GM12878 (cell line): ENCODE measurements around the gene BCKDHB. TPM values are rescaled to one million over a fixed set of nuclear protein-coding genes. Genes with fewer than 3 reads are reported as not detected.
A peak's percentile ranks its signal among the peaks of the same experiment; 100 is the strongest.

Experiments used
- ATAC-seq: fragments of 200-7000 bp; cut with Tn5 transposase; 3 replicates; pipeline ENCODE4 v1.9.1; 2020; ENCODE audit warnings: mild to moderate bottlenecking, moderate library complexity
- BruUV-seq: library from RNA; stranded (reverse); fragments of 400-500 nt; replicated peaks from 2 replicates; lab custom pipeline; 2021; lab: Mats Ljungman, UMichigan
- CTCF ChIA-PET: fragments of 300-600 bp; sonication (Branson Sonifier 250); formaldehyde crosslinking; extraction: SDS; loops from one replicate; lab custom pipeline; 2021; ENCODE audit warnings: inconsistent platforms; lab: Yijun Ruan, JAX
- POLR2A ChIA-PET: fragments of 350-600 bp; formaldehyde crosslinking; extraction: SDS; loops from one replicate; lab custom pipeline; 2021; ENCODE audit warnings: inconsistent platforms; lab: Charles Lee
- RAD21 ChIA-PET: fragments of 300-600 bp; sonication (Branson Sonifier 250); formaldehyde crosslinking; loops from one replicate; lab custom pipeline; 2023; ENCODE audit warnings: antibody characterized with exemption; ENCODE audit not compliant: unreplicated experiment; lab: Charles Lee
- SMC1A ChIA-PET: fragments of 300-600 bp; sonication (Branson Sonifier 250); formaldehyde crosslinking; loops from one replicate; lab custom pipeline; 2023; ENCODE audit not compliant: unreplicated experiment, uncharacterized antibody; lab: Charles Lee
- DNase-seq: peaks from one replicate; pipeline ENCODE4 v3.0.0-alpha.2; 2011; ENCODE audit warnings: low read depth, low spot score
- FAIRE-seq: peaks from 3 replicates; lab custom pipeline; 2011; peaks lifted over from hg19 to GRCh38; lab: Jason Lieb, UNC
- H2AFZ ChIP-seq: 2 replicates; pipeline ENCODE4 v1.6.0; 2011; ENCODE audit warnings: low read depth, low read length, control low read depth; ENCODE audit not compliant: control insufficient read depth
- H3K27ac ChIP-seq: 2 replicates; pipeline ENCODE4 v1.5.1; 2011; ENCODE audit warnings: control low read depth; ENCODE audit not compliant: control insufficient read depth, insufficient read depth
- H3K27me3 ChIP-seq, 2 experiments: replicated peaks in 1 of 2; 2 replicates each; pipeline versions ENCODE4 v1.6.0 to v1.6.1; 2011; ENCODE audit warnings: low read length in 1 of 2; ENCODE audit not compliant: control insufficient read depth in 2 of 2, insufficient read depth in 2 of 2
- H3K36me3 ChIP-seq, 2 experiments: 2 replicates each; pipeline ENCODE4 v1.5.1; 2011; ENCODE audit warnings: low read length in 1 of 2; ENCODE audit not compliant: control insufficient read depth in 2 of 2, insufficient read depth in 2 of 2
- H3K4me1 ChIP-seq: 2 replicates; pipeline ENCODE4 v1.6.1; 2011; ENCODE audit warnings: mild to moderate bottlenecking, low read length, moderate library complexity, mixed read lengths; ENCODE audit not compliant: control insufficient read depth, insufficient read depth
- H3K4me2 ChIP-seq: 2 replicates; pipeline ENCODE4 v1.6.0; 2011; ENCODE audit warnings: control low read depth; ENCODE audit not compliant: control insufficient read depth, insufficient read depth
- H3K4me3 ChIP-seq: fragments of 200-600 bp; sonication (generic); 2 replicates; pipeline ENCODE4 v1.5.1; 2016
- H3K79me2 ChIP-seq: 2 replicates; pipeline ENCODE4 v1.6.0; 2011; ENCODE audit warnings: low read length; ENCODE audit not compliant: control insufficient read depth, insufficient read depth
- H3K9ac ChIP-seq: 2 replicates; pipeline ENCODE4 v1.8.0; 2011; ENCODE audit warnings: low read length, control low read depth, mixed read lengths; ENCODE audit not compliant: control insufficient read depth, insufficient read depth
- H3K9me3 ChIP-seq: replicated peaks from 3 replicates; pipeline ENCODE4 v1.5.1; 2011; ENCODE audit warnings: mild to moderate bottlenecking, low read length; ENCODE audit not compliant: control insufficient read depth, insufficient read depth
- H4K20me1 ChIP-seq: 2 replicates; pipeline ENCODE4 v1.6.0; 2011; ENCODE audit not compliant: control insufficient read depth, insufficient read depth
- CHD4 ChIP-seq: fragments of 200-600 bp; sonication (generic); IDR thresholded peaks from 2 replicates; pipeline ENCODE4 v1.6.1; 2016; ENCODE audit warnings: mild to moderate bottlenecking
- MEF2B ChIP-seq: fragments of 450-650 bp; IDR thresholded peaks from 2 replicates; pipeline ENCODE4 v1.6.1; 2018; ENCODE audit warnings: mild to moderate bottlenecking, moderate library complexity; ENCODE audit not compliant: partially characterized antibody, poor library complexity, severe bottlenecking
- RUNX3 ChIP-seq: IDR thresholded peaks from 2 replicates; pipeline ENCODE4 v1.6.1; 2012; ENCODE audit warnings: low read length, inconsistent platforms
- SIX5 ChIP-seq: IDR thresholded peaks from 2 replicates; pipeline ENCODE4 v1.6.1; 2011; ENCODE audit warnings: mild to moderate bottlenecking, low read depth, low read length, moderate library complexity; ENCODE audit not compliant: severe bottlenecking
- WGBS: methylation state at CpG from one replicate; pipeline ENCODE4 v1.1.6; 2016; ENCODE audit warnings: low lambda C conversion rate; ENCODE audit not compliant: insufficient replicate concordance, insufficient coverage; ENCODE audit errors: missing lambda C conversion rate; 5-methylcytosine and 5-hydroxymethylcytosine counted together
- in situ Hi-C: fragments of 300-500 bp; cut with MboI; formaldehyde crosslinking; loops from 9 replicates; pipeline ENCODE4 v1.14.3; 2018; ENCODE audit warnings: mixed read lengths
- intact Hi-C: fragments of 100-400 bp; cut with micrococcal nuclease; formaldehyde crosslinking; loops from one replicate; pipeline ENCODE4 v1.14.2; 2022; ENCODE audit not compliant: unreplicated experiment
- polyA plus RNA-seq, 11 experiments: library from polyadenylated mRNA; depleted of rRNA in 4 of 11; unstranded in 6 of 11; stranded (reverse) in 5 of 11; fragments of >200 nt; fragmentation: Nextera tagmentation in 4 of 11; fragmentation: Illumina TruSeq in 1 of 11; extraction: Ambion mirVana in 4 of 11; extraction: Trizol in 1 of 11; gene quantifications; 1 replicate in 1 of 11; 2 replicates in 10 of 11; pipeline versions ENCODE4 v1.2.1 to v1.2.3, GENCODE V29; 2011 to 2016; ENCODE audit warnings: inconsistent platforms in 2 of 11, missing spikeins in 2 of 11, low read depth in 1 of 11
- total RNA-seq, 4 experiments: library from RNA; depleted of rRNA in 3 of 4; stranded (reverse); fragments of >200 nt in 3 of 4; fragmentation: Illumina TruSeq in 1 of 4; extraction: Trizol in 1 of 4; gene quantifications; 2 replicates each; pipeline versions ENCODE4 v1.2.1 to v1.2.3, GENCODE V29; 2013 to 2021

The BCKDHB gene
- total and polyA plus RNA-seq, 10 of the 15 experiments (the other 5 are each of a cell fraction or from before 2014, with no cell fraction given) = 12.9 to 57.1 (median 25.3) TPM

- TF ChIP-seq RUNX3 (peak; percentile 64), MEF2B (no peak)
- WGBS = 78% methylated on average over 3 of the region's 3 CpGs
- DNase-seq (no peak), ATAC-seq (peak; percentile 35; the same call in 2 of the 3 replicates), FAIRE-seq (no peak)
- H3K9ac ChIP-seq = no peak overlapping the region
- H4K20me1 ChIP-seq = no peaks in the 10 kb centered on the region
- BruUV-seq = no TSS peak
- H3K36me3 ChIP-seq = no peaks in the 10 kb centered on the region
- intact Hi-C loops = no loop called here
- no peak overlapping the region for H2AFZ ChIP-seq
- RAD21 ChIA-PET = interaction anchor here (1.3 kb wide), 1 partner anchor 9 kb away, joined by 6 read pairs; no protein-coding TSS in a partner anchor
- CTCF ChIA-PET = interaction anchor here (0.9 to 1.6 kb wide), 4 partner anchors 38 to 225 kb away, joined by 3 read pairs; no protein-coding TSS in a partner anchor
- in situ Hi-C loops = no loop called here
- no peaks in the 10 kb centered on the region for H3K27me3 ChIP-seq
- no peak overlapping the region for H3K4me3 ChIP-seq
- H3K27ac ChIP-seq = no peak overlapping the region
- no peaks in the 10 kb centered on the region for H3K9me3 ChIP-seq
- no peaks in the 10 kb centered on the region for H3K79me2 ChIP-seq
- SMC1A ChIA-PET = interaction anchor here (0.9 to 2.2 kb wide), 5 partner anchors 9 to 14 kb away, joined by 4 to 10 read pairs (median 5); no protein-coding TSS in a partner anchor
- H3K4me1 ChIP-seq = peaks cover 3% of the 10 kb centered on the region; the same call in 1 of the 2 replicates
- POLR2A ChIA-PET = no interaction called here
- no peak overlapping the region for H3K4me2 ChIP-seq
Measured at GRCh38 chr6:80174900-80175572, 68.6 kb downstream of the BCKDHB start.

- Histone ChIP-seq H3K4me3 (no peak overlapping the region), H3K4me1 (peaks cover 3% of the 10 kb centered on the region; the same call in 1 of the 2 replicates), H3K36me3 (no peaks in the 10 kb centered on the region), H3K4me2 (no peak overlapping the region), H3K9ac (no peak overlapping the region), H4K20me1 (no peaks in the 10 kb centered on the region), H3K79me2 (no peaks in the 10 kb centered on the region), H2AFZ (no peak overlapping the region), H3K27me3 (no peaks in the 10 kb centered on the region), H3K9me3 (no peaks in the 10 kb centered on the region), H3K27ac (no peak overlapping the region)
- in situ Hi-C loops = no loop called here
- WGBS = 0% methylated on average over 1 of the region's 1 CpG
- CTCF ChIA-PET = no interaction called here
- peak; percentile 36; the same call in 1 of the 3 replicates for ATAC-seq
- TF ChIP-seq SIX5 = peak; percentile 42
- TF ChIP-seq CHD4 = no peak
- peak; percentile 38 for FAIRE-seq
- POLR2A ChIA-PET = no interaction called here
- DNase-seq = no peak
- no TSS peak for BruUV-seq
- SMC1A ChIA-PET = interaction anchor here (0.8 kb wide), 1 partner anchor 31 kb away, joined by 3 read pairs; no protein-coding TSS in a partner anchor
- RAD21 ChIA-PET = no interaction called here
- intact Hi-C loops = no loop called here
Measured at GRCh38 chr6:80179695-80180094, 73.2 kb downstream of the BCKDHB start.
